ENCODE data around the gene POGZ.
A peak's percentile ranks its signal among the peaks of the same experiment; 100 is the strongest.

- TF ChIP-seq CTCF (IDR thresholded peaks at IDR 0.05), result peak; percentile 68 to 79 (median 74)
- TF ChIP-seq POLR2A (IDR thresholded peaks at IDR 0.05), result no peak
- no peak for TF ChIP-seq POLR2AphosphoS5 (IDR thresholded peaks at IDR 0.05)
- no peak for TF ChIP-seq EP300 (IDR thresholded peaks at IDR 0.05; ENCODE audit: low read depth)
Observed at GRCh38 chr1:151443846-151444782, 15.2 kb downstream of the POGZ start.
